ENCODE data around the gene FOXO3B. TPM values are rescaled to one million over a fixed set of nuclear protein-coding genes. Genes with fewer than 3 reads are reported as not detected.
"Not testable (repeated sequence)": the region's sequence is repeated elsewhere in the genome, so short reads cannot be mapped to it uniquely, and the experiment has no call there.

Gene FOXO3B
- total RNA-seq (1 to 10 TPM; 2.2 to 2.6 TPM), polyA plus RNA-seq (ENCODE audit: insufficient read length in 6 of 6) (1 to 10 TPM; 5.2 to 7.8 (median 6.1) TPM)
- long read RNA-seq, donor 1, partial matches to known transcripts = 0 of 1 reads
- long read RNA-seq, donor 1, other reads (novel, unspliced or antisense) = 0 of 1 reads
- long read RNA-seq, donor 2, partial matches to known transcripts = 0 of 2 reads
- long read RNA-seq, donor 2, other reads (novel, unspliced or antisense) = 0 of 2 reads
- long read RNA-seq, donor 3 = 0 reads
- long read RNA-seq, donor 4 = 0 reads
- long read RNA-seq, donor 5, partial matches to known transcripts = 0 of 2 reads
- long read RNA-seq, donor 5, other reads (novel, unspliced or antisense) = 0 of 2 reads
- long read RNA-seq, donor 6, partial matches to known transcripts = 0 of 3 reads
- long read RNA-seq, donor 6, other reads (novel, unspliced or antisense) = 0 of 3 reads
- long read RNA-seq, donor 7, partial matches to known transcripts = 0 of 2 reads
- long read RNA-seq, donor 7, other reads (novel, unspliced or antisense) = 0 of 2 reads
- long read RNA-seq, donor 8 = 0 reads
- long read RNA-seq, donor 9 = 0 reads
- long read RNA-seq, donor 10 = 0 reads
- long read RNA-seq, donor 11 = 0 reads
- long read RNA-seq, donor 12, partial matches to known transcripts = 0 of 1 reads
- long read RNA-seq, donor 12, other reads (novel, unspliced or antisense) = 0 of 1 reads

- intact Hi-C loops (cut with DNase I) = not testable (repeated sequence)
These were observed at the start of gene FOXO3B for GRCh38 chr17:18681767-18682571. Gene FOXO3B, minus strand, starts transcription at chr17:18682314. Its CDS starts 663 bp downstream, at chr17:18681651.

GRCh38 chr17:18723509-18723908 lies 41.4 kb upstream of the FOXO3B start:
- intact Hi-C loops (cut with DNase I) = not testable (repeated sequence)

More at GRCh38 chr17:18681767-18682571, at the start of gene FOXO3B:
- peak within 1 kb of the TSS; percentile 27 to 47 for H3K4me3 ChIP-seq
- DNase-seq = peak; percentile 82 to 94 (median 92)
- not testable (repeated sequence) for H3K4me1 ChIP-seq, H3K27me3 ChIP-seq, H3K9me3 ChIP-seq, H3K27ac ChIP-seq, H3K36me3 ChIP-seq
- ATAC-seq = peak; percentile 98

GRCh38 chr17:18722612-18723011 lies 40.5 kb upstream of the FOXO3B start:
- H3K4me1 ChIP-seq; H3K4me3 ChIP-seq; intact Hi-C loops (cut with DNase I); H3K27me3 ChIP-seq; H3K27ac ChIP-seq; H3K36me3 ChIP-seq; H3K9me3 ChIP-seq: not testable (repeated sequence)
- peak in 1 of 4 donors; percentile 34 for DNase-seq
- ATAC-seq = peak; percentile 74

More at GRCh38 chr17:18723509-18723908, 41.4 kb upstream of the FOXO3B start:
- not testable (repeated sequence) for H3K27ac ChIP-seq, ATAC-seq, H3K27me3 ChIP-seq, H3K4me1 ChIP-seq, H3K9me3 ChIP-seq, H3K4me3 ChIP-seq, H3K36me3 ChIP-seq, DNase-seq

GRCh38 chr17:18721775-18722547 lies 39.8 kb upstream of the FOXO3B start:
- H3K36me3 ChIP-seq; DNase-seq; H3K27me3 ChIP-seq; intact Hi-C loops (cut with DNase I); H3K4me3 ChIP-seq; H3K9me3 ChIP-seq; H3K27ac ChIP-seq; H3K4me1 ChIP-seq: not testable (repeated sequence)
- ATAC-seq = peak; percentile 74

- H3K36me3 ChIP-seq; DNase-seq; H3K4me3 ChIP-seq; intact Hi-C loops (cut with DNase I); H3K27me3 ChIP-seq; H3K4me1 ChIP-seq; ATAC-seq; H3K9me3 ChIP-seq: not testable (repeated sequence)
- peak overlapping the region in 1 of 2 donors; percentile 53 for H3K27ac ChIP-seq
These were observed 37.5 kb upstream of the FOXO3B start for GRCh38 chr17:18719428-18720110.

GRCh38 chr17:18718643-18719427 lies 36.7 kb upstream of the FOXO3B start:
- H3K27me3 ChIP-seq; DNase-seq; H3K9me3 ChIP-seq; intact Hi-C loops (cut with DNase I); H3K4me1 ChIP-seq; H3K36me3 ChIP-seq; H3K4me3 ChIP-seq: not testable (repeated sequence)
- peak overlapping the region in 1 of 2 donors; percentile 53 for H3K27ac ChIP-seq
- peak; percentile 36 for ATAC-seq

GRCh38 chr17:18712354-18712999 lies 30.4 kb upstream of the FOXO3B start:
- H3K27me3 ChIP-seq; H3K9me3 ChIP-seq; intact Hi-C loops (cut with DNase I); H3K4me1 ChIP-seq; H3K36me3 ChIP-seq; H3K4me3 ChIP-seq; H3K27ac ChIP-seq: not testable (repeated sequence)
- DNase-seq (peak in 3 of 4 donors; percentile 28 to 65 (median 49)), ATAC-seq (peak; percentile 95)
- TF ChIP-seq CTCF (IDR thresholded peaks at IDR 0.05) = peak; percentile 37 to 58

- H3K4me1 ChIP-seq; intact Hi-C loops (cut with DNase I); H3K9me3 ChIP-seq; H3K4me3 ChIP-seq; H3K36me3 ChIP-seq; DNase-seq; ATAC-seq; H3K27ac ChIP-seq; H3K27me3 ChIP-seq: not testable (repeated sequence)
These were observed 26.1 kb upstream of the FOXO3B start for GRCh38 chr17:18708215-18708614.

GRCh38 chr17:18705955-18706354 lies 23.8 kb upstream of the FOXO3B start:
- intact Hi-C loops (cut with DNase I); H3K4me3 ChIP-seq; DNase-seq; H3K27ac ChIP-seq; H3K9me3 ChIP-seq; H3K27me3 ChIP-seq; H3K4me1 ChIP-seq; ATAC-seq; H3K36me3 ChIP-seq: not testable (repeated sequence)

Measured in left lung (tissue), 14 donors.